Activated T-helper 1 cell treated with anti-CD3 and anti-CD28 coated beads, Interleukin-12 subunit alpha, Interleukin-12 subunit beta, Interleukin-2, Interleukin-4 antibody, amounts not matched to agents 30 ng/mL and 10 ng/mL and 1 ng/mL, durations not matched to agents 14 hours and 24 hours and 36 hours (primary cell): ENCODE results near the gene CPAMD8. TPM values are rescaled to one million over a fixed set of nuclear protein-coding genes. Genes with fewer than 3 reads are reported as not detected.

Experiments used
- DNase-seq: peaks from one replicate; pipeline ENCODE4 v3.0.0; 2021; ENCODE audit warnings: low spot score
- H3K27ac Mint-ChIP-seq: one replicate; pipeline ENCODE4 v1.8.0; 2021; ENCODE audit warnings: mild to moderate bottlenecking, mixed read lengths
- H3K27me3 Mint-ChIP-seq: one replicate; pipeline ENCODE4 v1.8.0; 2022; ENCODE audit warnings: mild to moderate bottlenecking, moderate library complexity, mixed read lengths; ENCODE audit not compliant: insufficient read depth
- H3K36me3 Mint-ChIP-seq: one replicate; pipeline ENCODE4 v1.8.0; 2021; ENCODE audit warnings: low read depth, mixed read lengths
- H3K4me1 Mint-ChIP-seq: one replicate; pipeline ENCODE4 v1.8.0; 2021; ENCODE audit warnings: low read depth, mixed read lengths
- H3K4me3 Mint-ChIP-seq: one replicate; pipeline ENCODE4 v1.8.0; 2021; ENCODE audit warnings: mild to moderate bottlenecking, moderate library complexity, mixed read lengths
- H3K9me3 Mint-ChIP-seq: one replicate; pipeline ENCODE4 v1.8.0; 2021; ENCODE audit warnings: mixed read lengths
- intact Hi-C: fragments of 100-400 bp; cut with micrococcal nuclease; formaldehyde crosslinking; loops from one replicate; pipeline ENCODE4 v1.15.1; 2024
- total RNA-seq: library from RNA; stranded (reverse); gene quantifications from 2 replicates; pipeline ENCODE4 v1.2.3, GENCODE V29; 2022

The CPAMD8 gene
- total RNA-seq, 1 donor from 2014 or later: 0.18 TPM

DNA sequence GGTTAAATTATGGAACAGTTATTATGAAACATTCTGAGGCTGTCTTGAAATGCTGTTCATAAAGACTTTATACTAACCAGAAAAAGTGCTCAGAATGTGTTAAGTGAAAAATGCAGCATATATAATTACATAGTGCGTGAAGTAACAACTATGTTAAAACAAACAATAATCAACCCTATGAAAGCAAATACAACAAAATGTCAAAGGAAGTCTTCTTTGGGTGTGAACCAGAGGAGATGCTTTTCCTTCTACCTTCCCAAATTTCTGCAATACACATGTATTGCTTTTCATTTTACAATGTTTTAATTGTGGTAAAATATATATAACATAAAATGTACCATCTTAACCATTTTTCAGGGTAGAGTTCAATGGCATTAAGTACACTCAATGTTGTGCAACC lies 92.1 kb downstream of the CPAMD8 start:
- peaks cover 29% of the 10 kb centered on the region for H3K9me3 Mint-ChIP-seq
- peaks cover 3% of the 10 kb centered on the region for H3K27me3 Mint-ChIP-seq
- no peaks in the 10 kb centered on the region for H3K4me1 Mint-ChIP-seq
- H3K27ac Mint-ChIP-seq: no peak overlapping the region
- intact Hi-C loops: no loop called here
- no peak overlapping the region for H3K4me3 Mint-ChIP-seq
- no peak for DNase-seq
- H3K36me3 Mint-ChIP-seq: no peaks in the 10 kb centered on the region

DNA sequence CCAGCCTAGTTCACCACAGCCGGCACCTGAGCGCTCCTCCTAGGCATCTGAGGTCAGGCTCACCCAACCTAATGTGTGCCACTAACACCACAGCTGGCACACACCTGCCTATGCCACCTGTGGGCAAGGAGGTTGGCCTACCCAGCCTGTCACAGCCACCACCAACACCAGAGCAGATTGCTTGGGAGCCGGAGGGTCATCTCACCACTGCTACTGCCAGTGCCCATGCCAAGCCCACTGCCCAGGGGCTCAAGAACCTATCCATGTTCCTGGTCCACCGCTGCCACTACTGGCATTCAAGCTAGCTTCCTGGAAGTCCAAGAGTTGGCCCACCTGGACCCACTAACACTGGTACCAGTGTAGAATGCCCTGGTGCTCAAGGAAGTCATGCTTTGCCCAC lies 95.3 kb downstream of the CPAMD8 start:
- Mint-ChIP-seq H3K27ac (no peak overlapping the region), H3K36me3 (no peaks in the 10 kb centered on the region), H3K4me3 (no peak overlapping the region), H3K27me3 (peaks cover 3% of the 10 kb centered on the region), H3K4me1 (no peaks in the 10 kb centered on the region), H3K9me3 (peaks cover 55% of the 10 kb centered on the region)
- no peak for DNase-seq
- intact Hi-C loops: no loop called here

- no peak for DNase-seq
- Mint-ChIP-seq H3K27ac (no peak overlapping the region), H3K4me1 (no peaks in the 10 kb centered on the region), H3K36me3 (no peaks in the 10 kb centered on the region), H3K9me3 (peaks cover 54% of the 10 kb centered on the region), H3K4me3 (no peak overlapping the region), H3K27me3 (peaks cover 3% of the 10 kb centered on the region)
- intact Hi-C loops: no loop called here
Observed at GRCh38 chr19:16930753-16931152, 95.9 kb downstream of the CPAMD8 start.

- no peak overlapping the region for H3K27ac Mint-ChIP-seq
Observed at GRCh38 chr19:16928916-16929315, 97.7 kb downstream of the CPAMD8 start.

GRCh38 chr19:16928351-16928750 lies 98.3 kb downstream of the CPAMD8 start:
- no peak for DNase-seq
- H3K9me3 Mint-ChIP-seq: peaks cover 41% of the 10 kb centered on the region
- H3K27ac Mint-ChIP-seq: no peak overlapping the region
- H3K4me1 Mint-ChIP-seq: no peaks in the 10 kb centered on the region
- intact Hi-C loops: no loop called here
- no peaks in the 10 kb centered on the region for H3K36me3 Mint-ChIP-seq
- no peaks in the 10 kb centered on the region for H3K27me3 Mint-ChIP-seq
- no peak overlapping the region for H3K4me3 Mint-ChIP-seq

More at GRCh38 chr19:16928916-16929315, 97.7 kb downstream of the CPAMD8 start:
- H3K27me3 Mint-ChIP-seq: peaks cover 3% of the 10 kb centered on the region
- no peak overlapping the region for H3K4me3 Mint-ChIP-seq
- intact Hi-C loops: no loop called here
- no peaks in the 10 kb centered on the region for H3K36me3 Mint-ChIP-seq
- H3K9me3 Mint-ChIP-seq: peaks cover 47% of the 10 kb centered on the region
- DNase-seq: no peak
- no peaks in the 10 kb centered on the region for H3K4me1 Mint-ChIP-seq

DNA sequence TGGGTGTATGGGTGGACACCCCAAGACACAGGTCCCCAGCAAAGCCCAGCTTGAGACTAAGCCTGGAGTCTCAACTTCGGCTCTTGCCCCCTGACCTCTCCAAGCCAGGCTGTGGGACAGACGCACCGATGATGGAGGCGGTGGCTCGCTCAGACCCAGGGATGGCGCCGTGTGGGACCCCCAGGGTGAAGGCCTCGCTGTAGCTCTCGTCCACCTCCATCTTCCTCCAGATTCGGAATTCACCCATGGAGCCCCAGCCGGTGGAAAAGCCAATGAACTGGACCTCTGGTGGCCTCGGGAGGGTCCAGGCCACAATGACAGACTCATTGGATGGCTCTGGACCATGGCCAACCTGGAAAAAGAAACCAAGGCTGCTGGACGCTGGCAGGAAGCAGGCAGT lies 98.7 kb downstream of the CPAMD8 start:
- H3K27me3 Mint-ChIP-seq: no peaks in the 10 kb centered on the region
- H3K27ac Mint-ChIP-seq: no peak overlapping the region
- H3K4me3 Mint-ChIP-seq: no peak overlapping the region
- no peak for DNase-seq
- H3K36me3 Mint-ChIP-seq: no peaks in the 10 kb centered on the region
- H3K4me1 Mint-ChIP-seq: no peaks in the 10 kb centered on the region
- intact Hi-C loops: no loop called here
- H3K9me3 Mint-ChIP-seq: peaks cover 39% of the 10 kb centered on the region

DNA sequence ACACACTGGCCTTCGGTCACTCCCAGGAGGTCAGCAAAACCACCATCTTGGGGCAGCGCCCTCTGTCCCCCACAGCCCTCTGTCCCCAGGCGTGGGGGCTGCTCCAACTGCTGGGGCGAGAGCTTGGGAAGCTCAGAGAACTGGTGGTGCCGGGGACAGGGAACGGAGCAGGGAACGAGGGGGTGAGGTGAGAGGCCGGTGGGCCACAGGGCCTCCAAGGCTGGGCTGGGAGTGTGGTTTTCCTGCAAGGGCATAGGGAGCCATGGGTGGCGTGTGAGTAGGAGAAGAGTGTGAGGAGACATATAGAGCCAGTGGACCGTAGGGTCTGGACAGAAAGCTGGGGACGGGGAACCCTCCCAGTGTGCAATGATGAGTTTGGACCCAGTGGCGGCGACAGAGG lies 103.7 kb downstream of the CPAMD8 start:
- Mint-ChIP-seq H3K4me3 (no peak overlapping the region), H3K9me3 (peaks cover 25% of the 10 kb centered on the region), H3K27me3 (no peaks in the 10 kb centered on the region), H3K4me1 (no peaks in the 10 kb centered on the region), H3K36me3 (no peaks in the 10 kb centered on the region), H3K27ac (no peak overlapping the region)
- intact Hi-C loops: no loop called here
- no peak for DNase-seq

DNA sequence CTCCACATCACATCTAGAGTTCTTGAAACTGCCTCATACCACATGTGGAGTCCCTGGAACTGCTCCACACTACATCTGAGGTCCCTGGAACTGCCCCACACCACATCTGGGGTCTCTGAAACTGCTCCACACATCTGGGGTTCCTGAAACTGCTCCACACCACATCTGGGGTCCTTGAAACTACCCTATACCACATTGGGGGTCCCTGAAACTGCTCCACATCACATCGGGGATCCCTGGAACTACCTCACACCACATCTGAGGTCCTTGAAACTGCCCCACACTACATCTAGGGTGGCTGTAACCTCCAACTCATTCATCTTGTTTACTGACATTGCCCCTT lies 104.0 kb downstream of the CPAMD8 start:
- no peaks in the 10 kb centered on the region for H3K4me1 Mint-ChIP-seq
- no peaks in the 10 kb centered on the region for H3K36me3 Mint-ChIP-seq
- DNase-seq: no peak
- no peak overlapping the region for H3K27ac Mint-ChIP-seq
- H3K27me3 Mint-ChIP-seq: no peaks in the 10 kb centered on the region
- H3K4me3 Mint-ChIP-seq: no peak overlapping the region
- peaks cover 24% of the 10 kb centered on the region for H3K9me3 Mint-ChIP-seq
- intact Hi-C loops: no loop called here

- no peak overlapping the region for H3K4me3 Mint-ChIP-seq
- no peaks in the 10 kb centered on the region for H3K27me3 Mint-ChIP-seq
- no peak for DNase-seq
- intact Hi-C loops: no loop called here
- no peaks in the 10 kb centered on the region for H3K4me1 Mint-ChIP-seq
- peaks cover 18% of the 10 kb centered on the region for H3K9me3 Mint-ChIP-seq
- no peaks in the 10 kb centered on the region for H3K36me3 Mint-ChIP-seq
- H3K27ac Mint-ChIP-seq: no peak overlapping the region
Observed at GRCh38 chr19:16921766-16922591, 104.6 kb downstream of the CPAMD8 start.

- H3K4me3 Mint-ChIP-seq: no peak overlapping the region
- no peaks in the 10 kb centered on the region for H3K4me1 Mint-ChIP-seq
- intact Hi-C loops: no loop called here
- H3K27me3 Mint-ChIP-seq: no peaks in the 10 kb centered on the region
- DNase-seq: no peak
- H3K36me3 Mint-ChIP-seq: no peaks in the 10 kb centered on the region
- H3K27ac Mint-ChIP-seq: no peak overlapping the region
- peaks cover 10% of the 10 kb centered on the region for H3K9me3 Mint-ChIP-seq
Observed at GRCh38 chr19:16920816-16921529, 105.6 kb downstream of the CPAMD8 start.

DNA sequence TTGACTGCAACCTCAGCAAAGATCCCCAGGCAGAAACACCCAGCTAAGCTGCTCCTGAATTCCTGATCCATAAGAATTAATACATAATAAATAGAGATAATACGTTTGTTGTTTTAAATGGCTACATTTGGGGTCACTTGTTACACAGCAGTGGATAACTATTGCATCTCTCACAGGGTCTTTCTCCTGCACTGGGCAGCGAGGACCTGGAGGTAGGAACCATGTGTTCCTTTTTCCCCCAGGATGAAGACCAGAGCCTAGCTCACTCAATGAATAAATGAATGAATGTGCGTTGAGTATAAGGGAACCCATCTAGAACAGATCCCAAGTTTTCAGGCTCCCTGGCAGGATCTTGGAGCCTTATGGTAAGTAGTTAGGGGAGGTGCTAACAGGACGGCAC lies 107.1 kb downstream of the CPAMD8 start:
- no peaks in the 10 kb centered on the region for H3K4me1 Mint-ChIP-seq

GRCh38 chr19:16917401-16917800 lies 109.2 kb downstream of the CPAMD8 start:
- no peak overlapping the region for H3K27ac Mint-ChIP-seq
- no peaks in the 10 kb centered on the region for H3K4me1 Mint-ChIP-seq
- intact Hi-C loops: no loop called here
- peaks cover 1% of the 10 kb centered on the region for H3K27me3 Mint-ChIP-seq
- peaks cover 19% of the 10 kb centered on the region for H3K9me3 Mint-ChIP-seq
- no peak overlapping the region for H3K4me3 Mint-ChIP-seq
- no peak for DNase-seq
- H3K36me3 Mint-ChIP-seq: no peaks in the 10 kb centered on the region

More for the DNA sequence above, 107.1 kb downstream of the CPAMD8 start:
- peaks cover 1% of the 10 kb centered on the region for H3K27me3 Mint-ChIP-seq
- H3K36me3 Mint-ChIP-seq: no peaks in the 10 kb centered on the region
- DNase-seq: no peak
- H3K27ac Mint-ChIP-seq: no peak overlapping the region
- peaks cover 3% of the 10 kb centered on the region for H3K9me3 Mint-ChIP-seq
- H3K4me3 Mint-ChIP-seq: no peak overlapping the region
- intact Hi-C loops: no loop called here

DNA sequence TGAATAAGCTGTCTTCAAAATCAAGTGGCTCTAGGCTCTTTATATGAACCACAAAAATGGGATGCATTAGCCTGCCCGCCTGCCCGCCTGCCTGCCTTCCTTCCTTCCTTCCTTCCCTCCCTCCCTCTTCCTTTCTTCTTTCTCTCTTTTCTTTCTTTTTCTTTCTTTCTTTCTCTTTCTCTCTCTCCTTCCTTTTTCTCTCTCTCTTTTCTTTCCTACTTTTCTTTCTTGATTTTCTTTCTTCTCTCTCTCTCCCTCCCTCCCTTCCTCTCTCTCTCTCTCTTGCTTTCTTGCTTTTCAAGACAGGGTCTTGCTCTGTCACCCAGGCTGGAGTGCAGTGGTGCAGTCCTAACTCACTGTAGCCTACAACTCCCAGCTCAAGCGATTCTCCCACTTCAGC lies 110.9 kb downstream of the CPAMD8 start:
- no peak for DNase-seq
- H3K27me3 Mint-ChIP-seq: peaks cover 1% of the 10 kb centered on the region
- H3K27ac Mint-ChIP-seq: no peak overlapping the region
- H3K9me3 Mint-ChIP-seq: peaks cover 19% of the 10 kb centered on the region
- no peak overlapping the region for H3K4me3 Mint-ChIP-seq
- H3K4me1 Mint-ChIP-seq: no peaks in the 10 kb centered on the region
- intact Hi-C loops: no loop called here
- H3K36me3 Mint-ChIP-seq: no peaks in the 10 kb centered on the region
